Stimulated activated naive B cell treated with anti-CD40 and anti-IgM and Interleukin-4, amounts not matched to agents 10 μg/mL and 1 μg/mL and 100 μg/mL, for 72 hours (primary cell): ENCODE measurements around the gene HOXB4.

ENCODE experiments used
- ATAC-seq, 2 donors: fragments of 150-1000 bp; cut with Tn5 transposase; replicated peaks; 2 replicates each; pipeline ENCODE4 v1.10.0; 2021; ENCODE audit warnings: moderate library complexity in 1 of 2
- DNase-seq: peaks from one replicate; pipeline ENCODE4 v3.0.0; 2021
- H3K27ac Mint-ChIP-seq: one replicate; pipeline ENCODE4 v1.8.0; 2022; ENCODE audit warnings: mild to moderate bottlenecking, mixed read lengths
- H3K27me3 Mint-ChIP-seq, 2 donors: one replicate each; pipeline ENCODE4 v1.8.0; 2022; ENCODE audit warnings: mixed read lengths in 2 of 2
- H3K36me3 Mint-ChIP-seq, 2 donors: one replicate each; pipeline ENCODE4 v1.8.0; 2022; ENCODE audit warnings: mixed read lengths in 2 of 2, mild to moderate bottlenecking in 1 of 2
- H3K4me1 Mint-ChIP-seq, 2 donors: one replicate each; pipeline ENCODE4 v1.8.0; 2022; ENCODE audit warnings: mixed read lengths in 2 of 2, mild to moderate bottlenecking in 1 of 2
- H3K4me3 Mint-ChIP-seq, 2 donors: one replicate each; pipeline ENCODE4 v1.8.0; 2022; ENCODE audit warnings: mild to moderate bottlenecking in 2 of 2, mixed read lengths in 2 of 2, moderate library complexity in 1 of 2
- H3K9me3 Mint-ChIP-seq, 2 donors: one replicate each; pipeline ENCODE4 v1.8.0; 2022; ENCODE audit warnings: mixed read lengths in 2 of 2, mild to moderate bottlenecking in 1 of 2

Gene HOXB4

GRCh38 chr17:48570325-48571023, 7.7 kb downstream of the HOXB4 start:
- Mint-ChIP-seq H3K9me3 (no peaks in the 10 kb centered on the region), H3K27ac (no peak overlapping the region), H3K36me3 (no peaks in the 10 kb centered on the region), H3K27me3 (peaks cover 31 to 35% of the 10 kb centered on the region in 2 donors), H3K4me3 (no peak overlapping the region), H3K4me1 (peaks cover 4 to 6% of the 10 kb centered on the region in 2 donors)
- ATAC-seq (no peak), DNase-seq (no peak)

- no peak for ATAC-seq
- Mint-ChIP-seq H3K36me3 (no peaks in the 10 kb centered on the region), H3K4me1 (peaks cover 4 to 8% of the 10 kb centered on the region in 2 donors), H3K27me3 (peaks cover 33 to 35% of the 10 kb centered on the region in 2 donors), H3K9me3 (no peaks in the 10 kb centered on the region), H3K4me3 (no peak overlapping the region), H3K27ac (no peak overlapping the region)
- no peak for DNase-seq
These were observed 8.4 kb downstream of the HOXB4 start for GRCh38 chr17:48569674-48570324.

GRCh38 chr17:48569240-48569582, 8.9 kb downstream of the HOXB4 start:
- H3K4me1 Mint-ChIP-seq, result peaks cover 5 to 12% of the 10 kb centered on the region in 2 donors
- DNase-seq (no peak), ATAC-seq (no peak)
- no peak overlapping the region for H3K4me3 Mint-ChIP-seq
- no peaks in the 10 kb centered on the region for H3K36me3 Mint-ChIP-seq
- H3K9me3 Mint-ChIP-seq, result no peaks in the 10 kb centered on the region
- peaks cover 30 to 35% of the 10 kb centered on the region in 2 donors for H3K27me3 Mint-ChIP-seq
- no peak overlapping the region for H3K27ac Mint-ChIP-seq

DNA sequence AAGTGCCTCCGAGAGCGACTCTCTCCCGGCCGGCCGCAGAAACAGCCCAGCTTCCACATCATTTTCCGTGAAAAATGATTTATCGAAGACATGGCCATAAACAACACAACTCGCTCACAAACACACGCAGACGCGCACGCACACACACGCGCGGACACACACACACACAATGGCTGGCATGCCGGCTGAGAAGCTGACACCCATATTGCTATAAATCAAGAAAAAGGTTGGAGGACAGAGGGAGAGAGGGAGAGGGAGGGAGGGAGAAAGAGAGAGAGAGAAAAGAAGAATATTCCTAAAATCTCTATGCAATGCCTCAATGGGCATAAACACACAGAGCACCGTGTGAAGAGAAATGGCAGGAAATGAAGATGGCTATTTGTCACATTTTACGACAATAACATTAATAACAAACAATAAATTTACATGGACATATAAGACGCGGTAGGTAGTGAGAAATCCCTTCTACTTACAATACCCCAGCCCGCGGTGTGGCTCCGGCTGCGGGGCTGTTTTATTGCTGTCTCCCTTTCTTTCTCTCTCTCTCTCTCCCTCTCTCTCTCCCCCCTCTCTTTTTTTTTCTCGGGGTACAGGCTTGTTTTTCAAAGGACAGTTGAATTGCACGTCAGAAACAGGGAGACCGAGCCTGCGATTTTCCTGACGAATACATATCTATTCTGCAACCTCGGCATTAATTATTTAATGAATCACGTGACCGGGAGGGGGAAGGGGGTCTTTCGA, 9.5 kb downstream of the HOXB4 start:
- H3K4me1 Mint-ChIP-seq, result peaks cover 5 to 12% of the 10 kb centered on the region in 2 donors
- peak overlapping the region; percentile 8 to 53 for H3K4me3 Mint-ChIP-seq
- peaks cover 31 to 36% of the 10 kb centered on the region in 2 donors for H3K27me3 Mint-ChIP-seq
- DNase-seq (no peak), ATAC-seq (no peak)
- no peak overlapping the region for H3K27ac Mint-ChIP-seq
- H3K9me3 Mint-ChIP-seq, result no peaks in the 10 kb centered on the region
- no peaks in the 10 kb centered on the region for H3K36me3 Mint-ChIP-seq

- Mint-ChIP-seq H3K27me3 (peaks cover 31 to 39% of the 10 kb centered on the region in 2 donors), H3K36me3 (no peaks in the 10 kb centered on the region), H3K27ac (no peak overlapping the region), H3K4me1 (peaks cover 5 to 12% of the 10 kb centered on the region in 2 donors), H3K4me3 (no peak overlapping the region), H3K9me3 (no peaks in the 10 kb centered on the region)
- no peak for ATAC-seq
- no peak for DNase-seq
These were observed 10.3 kb downstream of the HOXB4 start for GRCh38 chr17:48567646-48568354.

- H3K9me3 Mint-ChIP-seq, result no peaks in the 10 kb centered on the region
- ATAC-seq (no peak), DNase-seq (no peak)
- H3K4me1 Mint-ChIP-seq, result peaks cover 5 to 12% of the 10 kb centered on the region in 2 donors
- H3K4me3 Mint-ChIP-seq, result no peak overlapping the region
- no peak overlapping the region for H3K27ac Mint-ChIP-seq
- H3K27me3 Mint-ChIP-seq, result peaks cover 31 to 44% of the 10 kb centered on the region in 2 donors
- H3K36me3 Mint-ChIP-seq, result no peaks in the 10 kb centered on the region
These were observed 10.9 kb downstream of the HOXB4 start for GRCh38 chr17:48567209-48567608.

GRCh38 chr17:48566717-48567116, 11.4 kb downstream of the HOXB4 start:
- Mint-ChIP-seq H3K4me3 (no peak overlapping the region), H3K27me3 (peaks cover 31 to 41% of the 10 kb centered on the region in 2 donors), H3K27ac (no peak overlapping the region), H3K9me3 (no peaks in the 10 kb centered on the region), H3K36me3 (no peaks in the 10 kb centered on the region), H3K4me1 (peaks cover 5 to 12% of the 10 kb centered on the region in 2 donors)
- DNase-seq, result no peak
- no peak for ATAC-seq

DNA sequence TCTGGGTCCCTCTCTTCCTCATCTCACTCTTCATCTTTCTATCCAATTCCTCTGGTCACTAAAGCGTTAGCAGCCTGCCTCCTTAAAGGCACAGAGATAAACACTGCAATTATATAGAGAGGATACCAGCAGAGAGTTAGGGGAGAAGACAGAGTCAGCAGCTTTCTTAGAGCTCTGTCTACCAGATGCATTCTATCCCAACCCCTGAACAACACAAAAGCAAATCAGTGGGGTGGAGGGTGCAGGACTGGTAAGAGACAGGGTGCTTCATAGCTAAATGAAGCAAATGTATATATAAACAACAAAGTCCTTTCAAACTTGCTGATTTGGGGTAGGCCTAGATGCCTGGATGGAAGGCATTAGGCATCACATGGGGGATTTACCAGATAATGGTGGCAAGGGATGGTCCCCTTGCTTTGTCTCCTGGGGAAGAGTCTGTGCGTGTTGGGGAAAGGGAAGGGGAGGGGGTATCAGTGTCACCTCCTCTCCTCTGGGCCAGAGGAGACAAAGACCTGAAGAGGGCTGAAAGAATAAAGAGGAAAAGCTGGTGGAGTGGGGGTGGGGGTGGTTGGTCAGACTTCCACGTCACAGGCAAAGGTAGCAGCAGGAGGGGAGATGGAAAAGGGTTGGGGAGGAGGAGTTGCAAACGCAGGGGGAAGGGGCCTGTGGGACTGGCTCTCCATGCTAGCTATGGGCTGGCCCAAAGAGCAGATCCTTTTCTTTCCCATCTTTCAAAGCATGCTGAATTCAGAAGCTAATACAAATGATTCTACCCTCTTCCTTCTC, 12.0 kb downstream of the HOXB4 start:
- no peaks in the 10 kb centered on the region for H3K9me3 Mint-ChIP-seq
- ATAC-seq, result no peak
- peaks cover 5 to 12% of the 10 kb centered on the region in 2 donors for H3K4me1 Mint-ChIP-seq
- DNase-seq, result no peak
- H3K4me3 Mint-ChIP-seq, result no peak overlapping the region
- H3K27me3 Mint-ChIP-seq, result peaks cover 31 to 41% of the 10 kb centered on the region in 2 donors
- no peaks in the 10 kb centered on the region for H3K36me3 Mint-ChIP-seq
- H3K27ac Mint-ChIP-seq, result no peak overlapping the region

- no peak overlapping the region for H3K27ac Mint-ChIP-seq
- ATAC-seq (no peak), DNase-seq (no peak)
- H3K4me1 Mint-ChIP-seq, result peaks cover 5 to 12% of the 10 kb centered on the region in 2 donors
- H3K27me3 Mint-ChIP-seq, result peaks cover 38 to 47% of the 10 kb centered on the region in 2 donors
- H3K4me3 Mint-ChIP-seq, result no peak overlapping the region
- no peaks in the 10 kb centered on the region for H3K9me3 Mint-ChIP-seq
- no peaks in the 10 kb centered on the region for H3K36me3 Mint-ChIP-seq
These were observed 13.1 kb downstream of the HOXB4 start for GRCh38 chr17:48565022-48565554.

- no peak overlapping the region for H3K27ac Mint-ChIP-seq
- H3K27me3 Mint-ChIP-seq, result peaks cover 43 to 45% of the 10 kb centered on the region in 2 donors
- H3K4me1 Mint-ChIP-seq, result peaks cover 5 to 12% of the 10 kb centered on the region in 2 donors
- DNase-seq, result no peak
- no peaks in the 10 kb centered on the region for H3K9me3 Mint-ChIP-seq
- no peaks in the 10 kb centered on the region for H3K36me3 Mint-ChIP-seq
- H3K4me3 Mint-ChIP-seq, result peak overlapping the region in 1 of 2 donors; percentile 28
- no peak for ATAC-seq
These were observed 13.7 kb downstream of the HOXB4 start for GRCh38 chr17:48564188-48565021.

GRCh38 chr17:48563867-48564187, 14.3 kb downstream of the HOXB4 start:
- peaks cover 44 to 49% of the 10 kb centered on the region in 2 donors for H3K27me3 Mint-ChIP-seq
- H3K9me3 Mint-ChIP-seq, result no peaks in the 10 kb centered on the region
- no peak for DNase-seq
- no peak overlapping the region for H3K4me3 Mint-ChIP-seq
- no peaks in the 10 kb centered on the region for H3K36me3 Mint-ChIP-seq
- H3K4me1 Mint-ChIP-seq, result peaks cover 5 to 12% of the 10 kb centered on the region in 2 donors
- no peak for ATAC-seq
- H3K27ac Mint-ChIP-seq, result no peak overlapping the region

DNA sequence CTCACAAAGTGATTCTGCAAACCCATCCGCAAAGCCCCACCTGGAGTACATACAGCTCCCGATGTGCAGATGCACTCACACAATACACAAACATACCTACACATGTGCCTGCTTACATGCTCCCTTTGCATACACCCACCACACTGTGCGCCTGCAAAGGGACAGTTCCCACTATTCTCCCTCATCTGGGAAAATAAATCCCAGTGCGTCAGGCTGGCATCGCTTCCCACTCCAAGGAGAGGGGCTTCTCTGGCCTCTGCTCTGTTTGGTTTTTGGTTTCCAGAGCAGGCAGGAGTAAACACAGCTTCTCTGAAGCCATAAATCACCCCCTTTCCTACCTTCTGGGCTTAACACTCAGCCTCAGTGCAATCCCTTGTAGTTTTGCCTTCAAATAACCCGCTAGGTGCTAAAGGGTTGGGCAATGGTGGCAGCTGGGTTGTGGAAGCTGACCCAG, 14.7 kb downstream of the HOXB4 start:
- H3K9me3 Mint-ChIP-seq, result no peaks in the 10 kb centered on the region
- no peak overlapping the region for H3K4me3 Mint-ChIP-seq
- no peak for DNase-seq

DNA sequence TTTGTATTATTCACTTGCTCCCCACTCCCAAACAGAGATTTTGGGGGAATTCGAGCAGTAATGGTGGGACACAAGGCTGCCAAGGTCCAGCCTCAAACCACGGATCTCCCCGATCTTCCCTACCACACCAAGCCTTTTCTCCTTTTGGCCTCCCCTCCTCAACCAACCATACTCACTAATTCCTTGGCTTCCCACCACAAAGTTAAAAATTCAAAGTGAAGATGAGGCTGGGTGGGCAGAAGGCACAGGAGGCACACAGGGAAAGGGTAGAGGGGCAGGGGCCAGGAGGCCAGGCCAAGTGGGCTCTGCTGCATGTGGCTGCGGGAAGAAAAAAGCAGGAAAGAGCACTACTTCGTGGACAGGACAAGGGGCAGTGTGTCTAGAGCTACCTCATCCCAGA, 15.2 kb downstream of the HOXB4 start:
- no peak for DNase-seq
- H3K4me1 Mint-ChIP-seq, result peaks cover 2 to 6% of the 10 kb centered on the region in 2 donors
- no peak for ATAC-seq
- no peaks in the 10 kb centered on the region for H3K36me3 Mint-ChIP-seq
- H3K27me3 Mint-ChIP-seq, result peaks cover 47 to 58% of the 10 kb centered on the region in 2 donors
- no peak overlapping the region for H3K4me3 Mint-ChIP-seq
- H3K27ac Mint-ChIP-seq, result no peak overlapping the region
- H3K9me3 Mint-ChIP-seq, result no peaks in the 10 kb centered on the region

More for the DNA sequence above, 14.7 kb downstream of the HOXB4 start:
- peaks cover 45 to 53% of the 10 kb centered on the region in 2 donors for H3K27me3 Mint-ChIP-seq
- peaks cover 3 to 9% of the 10 kb centered on the region in 2 donors for H3K4me1 Mint-ChIP-seq
- no peak overlapping the region for H3K27ac Mint-ChIP-seq
- no peaks in the 10 kb centered on the region for H3K36me3 Mint-ChIP-seq
- ATAC-seq, result no peak
